ENCODE data around the gene FUT7. TPM values are rescaled to one million over a fixed set of nuclear protein-coding genes. Genes with fewer than 3 reads are reported as not detected.

FUT7 gene
- total and polyA plus RNA-seq, 2 of the 13 experiments (the other 11 are each of a cell fraction or from before 2014, with no cell fraction given) = 0.05 TPM; not detected in 1

- Histone ChIP-seq H3K9me3 (ENCODE audit: low read length) (no peaks in the 10 kb centered on the region), H3K27me3 (ENCODE audit: control insufficient read depth in 1 of 2, insufficient read depth in 2 of 2, low read length in 2 of 2) (no peaks in the 10 kb centered on the region; a peak in 2 of 5 replicates), H2AFZ (ENCODE audit: low read length) (no peak overlapping the region), H3K36me3 (replicated peaks in 1 of 2; ENCODE audit: control insufficient read depth in 1 of 2, insufficient read depth in 2 of 2, low read length in 2 of 2) (no peaks in the 10 kb centered on the region), H3K4me3 (replicated peaks in 1 of 3; ENCODE audit: insufficient read depth in 1 of 3, low read depth in 2 of 3, low read length in 3 of 3) (peak overlapping the region; percentile 64 to 84 (median 70)), H3K4me2 (ENCODE audit: low read depth, low read length) (peak overlapping the region; percentile 84), H4K20me1 (ENCODE audit: insufficient read depth, low read length) (no peaks in the 10 kb centered on the region), H3K4me1 (ENCODE audit: insufficient read depth, low read length) (peaks cover 57% of the 10 kb centered on the region), H3K27ac (ENCODE audit: extremely low read length, insufficient read depth, low read length) (peak overlapping the region; percentile 96), H3K9ac (ENCODE audit: insufficient read depth, low read depth, low read length) (peak overlapping the region; percentile 82), H3K79me2 (ENCODE audit: insufficient read depth, low read length) (peaks cover 9% of the 10 kb centered on the region)
- in situ Hi-C loops (cut with HindIII; ENCODE audit: extremely low pct_ligation_motif_present, low pct_unique_long_range_greater_than_20kb) (no loop called here), intact Hi-C loops (cut with micrococcal nuclease; ENCODE audit: unreplicated experiment) (no loop called here)
- BruUV-seq (replicated peaks) = no TSS peak
- DNase-seq (ENCODE audit: low spot score) = peak; percentile 86
- peak; percentile 79 for ATAC-seq
- FAIRE-seq = peak; percentile 90
- POLR2A ChIA-PET = interaction anchor here (0.7 to 4.4 kb wide), 28 partner anchors 8 to 255 kb away, joined by 3 to 55 read pairs (median 4); partner anchors contain the start of genes ABCA2, MAN1B1, PAXX and SAPCD2
- CTCF ChIA-PET (ENCODE audit: low intra/inter-chr PET ratio, low total read pairs) = interaction anchor here (1.5 kb wide), 1 partner anchor 26 kb away, joined by 4 read pairs; no protein-coding TSS in a partner anchor
- WGBS (ENCODE audit: low lambda C conversion rate) = 34% methylated on average over 4 of the region's 28 CpGs
- TF ChIP-seq NKX3-1 (CRISPR knock-in tag; IDR thresholded peaks at IDR 0.05) = no peak
- no peak for TF ChIP-seq CHD4 (IDR thresholded peaks at IDR 0.05; ENCODE audit: borderline replicate concordance, low read length)
- no peak for TF ChIP-seq CEBPB (IDR thresholded peaks at IDR 0.05; ENCODE audit: borderline replicate concordance, low read depth, low read length)
- TF ChIP-seq NR2C2 (CRISPR knock-in tag; IDR thresholded peaks at IDR 0.05; ENCODE audit: borderline replicate concordance) = no peak; the same call in 1 of the 2 replicates
- TF ChIP-seq IRF2 (CRISPR knock-in tag; IDR thresholded peaks at IDR 0.05) = no peak; the same call in 1 of the 2 replicates
- TF ChIP-seq HOXD1 (CRISPR knock-in tag; IDR thresholded peaks at IDR 0.05) = no peak; the same call in 1 of the 2 replicates
- TF ChIP-seq KMT2B (CRISPR knock-in tag; IDR thresholded peaks at IDR 0.05) = no peak
- no peak for TF ChIP-seq PRPF4 (IDR thresholded peaks at IDR 0.05; ENCODE audit: low read depth, low read length, poor library complexity, severe bottlenecking)
- no peak for TF ChIP-seq FOXC1 (CRISPR knock-in tag; IDR thresholded peaks at IDR 0.05; ENCODE audit: borderline replicate concordance)
- no peak for TF ChIP-seq ZNF780A (CRISPR knock-in tag; IDR thresholded peaks at IDR 0.05)
- no peak for TF ChIP-seq ZSCAN22 (CRISPR knock-in tag; IDR thresholded peaks at IDR 0.05)
- TF ChIP-seq E2F1 (CRISPR knock-in tag; IDR thresholded peaks at IDR 0.05) = no peak
- 0 out of 2 replicates have a peak, but pooled peaks have one; percentile 37 for TF ChIP-seq ATF2 (CRISPR knock-in tag; IDR thresholded peaks at IDR 0.05)
- no peak for TF ChIP-seq ARNT (IDR thresholded peaks at IDR 0.05)
- no peak for TF ChIP-seq ZNF580 (CRISPR knock-in tag; IDR thresholded peaks at IDR 0.05; ENCODE audit: borderline replicate concordance, low read depth)
- no peak for TF ChIP-seq ZNF543 (CRISPR knock-in tag; IDR thresholded peaks at IDR 0.05)
- TF ChIP-seq DNMT3B (CRISPR knock-in tag; conservative IDR thresholded peaks at IDR 0.05) = no peak
- peak; percentile 17; the same call in 1 of the 2 replicates for TF ChIP-seq ZNF501 (CRISPR knock-in tag; IDR thresholded peaks at IDR 0.05)
- TF ChIP-seq ARNTL (CRISPR knock-in tag; IDR thresholded peaks at IDR 0.05) = no peak
- TF ChIP-seq CBX5 (CRISPR knock-in tag; IDR thresholded peaks at IDR 0.05; ENCODE audit: borderline replicate concordance) = no peak
- no peak for TF ChIP-seq GPN1 (CRISPR knock-in tag; IDR thresholded peaks at IDR 0.05; ENCODE audit: borderline replicate concordance)
- TF ChIP-seq SUZ12 (IDR thresholded peaks at IDR 0.05; ENCODE audit: low read depth, low read length) = no peak
These were observed 23.8 kb upstream of the FUT7 start for GRCh38 chr9:137055385-137056364.
